Measurements from ENCODE around the gene RNFT2. TPM values are rescaled to one million over a fixed set of nuclear protein-coding genes. Genes with fewer than 3 reads are reported as not detected.

Gene RNFT2
- total and polyA plus RNA-seq, 7 donors = 0.04 to 0.64 (median 0.36) TPM

- H3K27me3 ChIP-seq (ENCODE audit: insufficient read depth in 3 of 3, low read length in 2 of 3) = no peaks in the 10 kb centered on the region
- intact Hi-C loops (cut with DNase I) = no loop called here
- 77 to 79% (median 78%) methylated on average over 6 of the region's 6 CpGs for WGBS, 3 donors
Observed at GRCh38 chr12:116799955-116800354, 61.8 kb downstream of the RNFT2 start.

GRCh38 chr12:116800918-116801317 is 62.8 kb downstream of the RNFT2 start:
- H3K4me1 ChIP-seq = no peaks in the 10 kb centered on the region
- intact Hi-C loops (cut with DNase I) = no loop called here
- H3K36me3 ChIP-seq (ENCODE audit: insufficient read depth in 1 of 2, low read depth in 1 of 2) = no peaks in the 10 kb centered on the region
- no peak for DNase-seq
- H3K27ac ChIP-seq = no peak overlapping the region
- no peaks in the 10 kb centered on the region for H3K27me3 ChIP-seq (ENCODE audit: insufficient read depth in 3 of 3, low read length in 2 of 3)
- H3K9me3 ChIP-seq = peaks cover 5% of the 10 kb centered on the region
- no peak overlapping the region for H3K4me3 ChIP-seq
- no peak for ATAC-seq
- TF ChIP-seq CTCF (IDR thresholded peaks at IDR 0.05) = no peak
- WGBS, 3 donors = 81 to 84% (median 83%) methylated on average over 2 of the region's 2 CpGs

More at GRCh38 chr12:116799955-116800354, 61.8 kb downstream of the RNFT2 start:
- Histone ChIP-seq H3K27ac (no peak overlapping the region), H3K36me3 (ENCODE audit: insufficient read depth in 1 of 2, low read depth in 1 of 2) (no peaks in the 10 kb centered on the region), H3K9me3 (peaks cover 5% of the 10 kb centered on the region), H3K4me3 (no peak overlapping the region), H3K4me1 (no peaks in the 10 kb centered on the region)
- ATAC-seq (no peak), DNase-seq (no peak)
- TF ChIP-seq CTCF (IDR thresholded peaks at IDR 0.05) = no peak

- ATAC-seq (no peak), DNase-seq (no peak)
- H3K4me1 ChIP-seq = no peaks in the 10 kb centered on the region
- no peak overlapping the region for H3K27ac ChIP-seq
- H3K9me3 ChIP-seq = peaks cover 5% of the 10 kb centered on the region
- no peaks in the 10 kb centered on the region for H3K36me3 ChIP-seq (ENCODE audit: insufficient read depth in 1 of 2, low read depth in 1 of 2)
- H3K27me3 ChIP-seq (ENCODE audit: insufficient read depth in 3 of 3, low read length in 2 of 3) = no peaks in the 10 kb centered on the region
- WGBS, 3 donors = 91 to 99% (median 96%) methylated on average over 3 of the region's 3 CpGs
- no peak overlapping the region for H3K4me3 ChIP-seq
- TF ChIP-seq CTCF (IDR thresholded peaks at IDR 0.05) = no peak
- intact Hi-C loops (cut with DNase I) = no loop called here
Observed at GRCh38 chr12:116802018-116802417, 63.9 kb downstream of the RNFT2 start.

GRCh38 chr12:116803013-116803736 is 65.1 kb downstream of the RNFT2 start:
- no peak for TF ChIP-seq CTCF (IDR thresholded peaks at IDR 0.05)
- intact Hi-C loops (cut with DNase I) = no loop called here
- WGBS, 3 donors = 76 to 84% (median 79%) methylated on average over 7 of the region's 7 CpGs
- H3K9me3 ChIP-seq = peaks cover 5% of the 10 kb centered on the region
- DNase-seq (no peak), ATAC-seq (no peak)
- no peaks in the 10 kb centered on the region for H3K4me1 ChIP-seq
- H3K27ac ChIP-seq = no peak overlapping the region
- no peak overlapping the region for H3K4me3 ChIP-seq
- H3K27me3 ChIP-seq (ENCODE audit: insufficient read depth in 3 of 3, low read length in 2 of 3) = no peaks in the 10 kb centered on the region
- H3K36me3 ChIP-seq (ENCODE audit: insufficient read depth in 1 of 2, low read depth in 1 of 2) = no peaks in the 10 kb centered on the region

- Histone ChIP-seq H3K4me3 (no peak overlapping the region), H3K27me3 (ENCODE audit: insufficient read depth in 3 of 3, low read length in 2 of 3) (no peaks in the 10 kb centered on the region), H3K36me3 (ENCODE audit: insufficient read depth in 1 of 2, low read depth in 1 of 2) (no peaks in the 10 kb centered on the region), H3K27ac (no peak overlapping the region), H3K4me1 (no peaks in the 10 kb centered on the region), H3K9me3 (peaks cover 5% of the 10 kb centered on the region)
- ATAC-seq (no peak), DNase-seq (no peak)
- WGBS, 3 donors = 0 to 3% (median 0%) methylated on average over 1 of the region's 1 CpG
- TF ChIP-seq CTCF (IDR thresholded peaks at IDR 0.05) = no peak
- intact Hi-C loops (cut with DNase I) = no loop called here
Observed at GRCh38 chr12:116804051-116804450, 65.9 kb downstream of the RNFT2 start.
